GM08714 (cell line): ENCODE results near the gene PLCZ1.
"Not testable (repeated sequence)": the region's sequence is repeated elsewhere in the genome, so short reads cannot be mapped to it uniquely, and the experiment has no call there.

ENCODE experiments used
- H3K4me3 ChIP-seq: fragments of 200-500 bp; sonication (Bioruptor generic); 2 replicates; pipeline ENCODE4 v1.5.1; 2014; ENCODE audit warnings: mild to moderate bottlenecking, low read length, inconsistent platforms
- ZNF274 ChIP-seq: IDR thresholded peaks from 2 replicates; pipeline ENCODE4 v1.6.1; 2012; ENCODE audit warnings: mild to moderate bottlenecking, low read depth, low read length

PLCZ1 gene, protein sequence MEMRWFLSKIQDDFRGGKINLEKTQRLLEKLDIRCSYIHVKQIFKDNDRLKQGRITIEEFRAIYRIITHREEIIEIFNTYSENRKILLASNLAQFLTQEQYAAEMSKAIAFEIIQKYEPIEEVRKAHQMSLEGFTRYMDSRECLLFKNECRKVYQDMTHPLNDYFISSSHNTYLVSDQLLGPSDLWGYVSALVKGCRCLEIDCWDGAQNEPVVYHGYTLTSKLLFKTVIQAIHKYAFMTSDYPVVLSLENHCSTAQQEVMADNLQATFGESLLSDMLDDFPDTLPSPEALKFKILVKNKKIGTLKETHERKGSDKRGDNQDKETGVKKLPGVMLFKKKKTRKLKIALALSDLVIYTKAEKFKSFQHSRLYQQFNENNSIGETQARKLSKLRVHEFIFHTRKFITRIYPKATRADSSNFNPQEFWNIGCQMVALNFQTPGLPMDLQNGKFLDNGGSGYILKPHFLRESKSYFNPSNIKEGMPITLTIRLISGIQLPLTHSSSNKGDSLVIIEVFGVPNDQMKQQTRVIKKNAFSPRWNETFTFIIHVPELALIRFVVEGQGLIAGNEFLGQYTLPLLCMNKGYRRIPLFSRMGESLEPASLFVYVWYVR

DNA sequence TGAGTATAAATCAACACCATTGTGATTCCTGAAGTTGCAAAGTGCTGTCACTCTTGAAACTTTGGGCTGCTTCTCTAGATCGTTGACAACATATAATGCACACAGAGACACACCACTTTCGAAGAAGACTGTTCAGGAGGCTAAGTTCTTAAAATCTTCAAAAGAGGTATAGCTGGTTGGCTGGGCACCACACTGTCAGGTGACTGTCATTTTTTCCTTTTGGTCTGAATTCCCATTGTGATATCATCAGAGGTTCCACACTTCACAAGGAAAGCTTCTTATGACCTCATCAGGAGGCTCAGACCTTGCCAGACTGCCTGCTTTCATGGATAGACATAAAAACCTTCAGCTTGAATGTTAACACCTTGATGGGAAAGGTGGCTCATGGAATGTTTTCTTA, at the start of gene PLCZ1, which contains the start of gene CAPZA3:
Gene PLCZ1 (minus strand): TSS at position 194 of the 400 bp plus-strand sequence. CDS start 641 bp downstream, outside the sequence.
Gene CAPZA3 (plus strand): TSS at position 301 of the 400 bp plus-strand sequence. CDS start 150 bp downstream, outside the sequence.
- H3K4me3 ChIP-seq, result no peak within 1 kb of the TSS
- TF ChIP-seq ZNF274, result no peak

DNA sequence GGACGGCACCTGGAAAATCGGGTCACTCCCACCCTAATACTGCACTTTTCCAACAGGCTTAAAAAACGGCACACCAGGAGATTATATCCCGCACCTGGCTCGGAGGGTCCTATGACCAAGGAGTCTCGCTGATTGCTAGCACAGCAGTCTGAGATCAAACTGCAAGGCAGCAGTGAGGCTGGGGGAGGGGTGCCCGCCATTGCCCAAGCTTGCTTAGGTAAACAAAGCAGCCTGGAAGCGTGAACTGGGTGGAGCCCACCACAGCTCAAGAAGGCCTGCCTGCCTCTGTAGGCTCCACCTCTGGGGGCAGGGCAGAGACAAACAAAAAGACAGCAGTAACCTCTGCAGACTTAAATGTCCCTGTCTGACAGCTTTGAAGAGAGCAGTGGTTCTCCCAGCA, 47.7 kb upstream of the PLCZ1 start:
- not testable (repeated sequence) for H3K4me3 ChIP-seq

DNA sequence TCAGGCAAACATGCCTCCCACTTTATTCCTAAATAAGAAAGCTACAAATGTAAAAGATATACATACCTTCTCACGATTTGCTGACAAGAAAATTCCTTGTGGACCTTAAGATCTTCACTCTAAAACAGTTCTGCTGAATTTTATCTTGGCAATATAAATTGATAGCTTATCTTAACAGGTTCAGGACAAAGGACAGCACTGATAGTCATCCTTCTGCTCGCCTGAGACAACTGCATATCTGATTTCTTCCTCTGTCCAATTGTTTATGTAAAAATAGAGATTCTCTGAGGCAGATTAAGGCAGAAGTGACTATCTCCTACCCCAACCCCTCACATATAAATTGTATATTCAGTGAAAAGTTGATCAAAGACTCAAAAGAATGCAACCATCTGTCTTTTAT, 45.0 kb upstream of the PLCZ1 start:
- no peak for TF ChIP-seq ZNF274
- H3K4me3 ChIP-seq, result no peak overlapping the region

DNA sequence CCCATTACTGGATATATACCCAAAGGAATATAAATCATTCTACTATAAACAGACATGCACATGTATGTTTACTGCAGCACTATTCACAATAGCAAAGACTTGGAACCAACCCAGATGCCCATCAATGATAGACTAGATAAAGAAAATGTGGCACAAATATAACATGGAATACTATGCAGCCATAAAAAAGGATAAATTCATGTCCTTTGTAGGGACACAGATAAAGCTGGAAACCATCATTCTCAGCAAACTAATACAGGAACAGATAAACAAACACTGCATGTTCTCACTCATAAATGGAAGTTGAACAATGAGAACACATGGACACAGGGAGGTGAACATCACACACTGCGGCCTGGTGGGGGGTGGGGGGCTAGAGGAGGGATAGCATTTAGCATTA, 28.7 kb upstream of the PLCZ1 start:
- H3K4me3 ChIP-seq, result not testable (repeated sequence)

DNA sequence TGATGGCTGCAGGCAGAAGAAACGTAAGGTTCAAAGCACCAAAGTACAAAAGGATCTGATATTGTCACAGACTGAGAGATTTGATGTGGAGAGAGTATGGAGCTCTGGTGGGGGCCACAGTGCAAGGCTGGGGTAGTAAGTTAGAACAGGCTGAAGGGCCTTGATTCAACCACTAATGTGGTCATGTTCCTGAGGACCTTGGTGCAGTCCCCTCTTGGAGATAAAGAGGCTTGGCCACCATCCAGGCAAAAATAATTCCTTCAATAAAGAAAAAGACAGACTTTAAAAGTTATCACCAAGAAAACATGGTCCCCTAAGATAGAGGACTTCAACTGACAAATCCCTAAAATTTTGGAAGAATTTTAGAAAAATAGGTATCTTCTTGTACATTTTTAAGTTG, 17.5 kb upstream of the PLCZ1 start:
- H3K4me3 ChIP-seq, result no peak overlapping the region
- no peak for TF ChIP-seq ZNF274

DNA sequence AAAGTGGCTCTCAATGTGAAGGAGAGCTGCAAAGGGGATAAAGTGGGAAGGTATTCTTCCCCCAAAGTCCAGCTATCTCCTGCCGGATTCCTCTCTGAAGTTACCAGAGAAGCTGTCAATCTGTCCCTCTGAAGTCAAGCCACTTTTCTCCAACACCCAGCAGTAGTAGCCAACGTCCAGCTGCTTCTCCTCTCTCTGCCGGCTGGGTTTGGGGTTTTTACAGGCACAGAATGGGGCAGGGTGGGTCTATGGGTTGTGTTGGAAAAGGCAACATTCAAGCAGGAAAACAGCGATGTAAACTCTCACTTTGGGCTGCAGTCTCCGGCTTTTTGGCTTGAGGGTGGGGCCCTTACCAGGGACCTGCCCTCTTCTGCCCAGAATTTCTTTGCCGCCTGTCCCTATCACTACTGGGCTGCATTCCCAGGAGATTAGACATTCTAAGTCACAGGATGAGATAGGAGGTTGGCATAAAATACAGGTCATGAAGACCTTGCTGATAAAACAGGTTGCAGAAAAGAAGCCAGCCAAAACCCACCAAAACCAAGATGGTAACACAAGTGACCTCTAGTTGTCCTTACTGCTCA, 16.4 kb upstream of the PLCZ1 start:
- H3K4me3 ChIP-seq, result no peak overlapping the region
- TF ChIP-seq ZNF274, result no peak

DNA sequence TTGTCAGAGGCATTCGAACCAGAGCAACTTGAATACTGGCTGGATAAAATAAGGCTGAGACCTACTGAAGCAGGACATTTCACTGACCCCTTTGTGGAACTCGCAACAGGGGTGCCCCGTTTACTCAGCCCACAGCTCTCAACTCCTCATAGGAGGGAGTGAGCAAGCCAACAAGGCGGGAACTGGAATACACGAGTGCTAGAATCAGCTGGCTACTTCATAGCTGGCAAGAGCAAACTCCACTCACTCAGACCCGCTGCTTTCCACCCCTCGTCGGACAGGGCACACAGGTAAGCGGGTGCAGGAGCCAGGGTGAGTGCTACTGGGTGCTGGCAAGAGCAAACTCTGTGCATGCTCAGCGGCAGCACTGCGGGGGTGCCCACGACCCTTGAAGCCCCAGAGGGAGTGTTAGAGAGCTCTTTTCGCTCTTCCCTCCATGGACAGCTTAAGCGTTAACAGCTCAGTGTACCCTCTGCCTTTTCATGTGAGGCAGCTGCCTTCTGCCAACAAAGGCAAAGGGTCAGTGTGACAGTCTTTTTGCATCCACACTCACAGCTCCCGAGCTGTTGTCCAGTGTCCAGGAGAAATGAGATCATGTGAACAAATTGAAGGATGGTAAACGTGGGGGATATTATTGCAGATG, 15.8 kb upstream of the PLCZ1 start:
- H3K4me3 ChIP-seq, result no peak overlapping the region
- no peak for TF ChIP-seq ZNF274

DNA sequence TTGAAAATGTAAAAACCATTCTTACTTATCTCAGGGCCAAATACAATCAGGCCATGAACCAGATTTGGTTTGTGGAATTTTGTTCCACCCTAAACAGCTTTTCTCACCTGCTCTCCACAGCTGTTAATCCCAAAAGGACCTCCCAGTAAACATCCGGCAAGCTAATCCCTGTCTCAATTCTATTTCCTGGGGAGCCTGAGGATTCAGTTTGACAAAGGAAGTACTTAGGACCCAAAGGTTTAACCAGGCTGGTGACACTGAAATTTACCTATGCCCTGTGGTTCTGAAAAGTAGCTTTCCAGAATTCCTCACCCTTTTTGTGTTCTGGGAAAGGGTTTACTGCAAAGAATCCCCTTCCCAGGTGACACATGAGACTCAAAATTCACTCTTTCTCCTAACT, 15.1 kb upstream of the PLCZ1 start:
- no peak for TF ChIP-seq ZNF274
- H3K4me3 ChIP-seq, result no peak overlapping the region

DNA sequence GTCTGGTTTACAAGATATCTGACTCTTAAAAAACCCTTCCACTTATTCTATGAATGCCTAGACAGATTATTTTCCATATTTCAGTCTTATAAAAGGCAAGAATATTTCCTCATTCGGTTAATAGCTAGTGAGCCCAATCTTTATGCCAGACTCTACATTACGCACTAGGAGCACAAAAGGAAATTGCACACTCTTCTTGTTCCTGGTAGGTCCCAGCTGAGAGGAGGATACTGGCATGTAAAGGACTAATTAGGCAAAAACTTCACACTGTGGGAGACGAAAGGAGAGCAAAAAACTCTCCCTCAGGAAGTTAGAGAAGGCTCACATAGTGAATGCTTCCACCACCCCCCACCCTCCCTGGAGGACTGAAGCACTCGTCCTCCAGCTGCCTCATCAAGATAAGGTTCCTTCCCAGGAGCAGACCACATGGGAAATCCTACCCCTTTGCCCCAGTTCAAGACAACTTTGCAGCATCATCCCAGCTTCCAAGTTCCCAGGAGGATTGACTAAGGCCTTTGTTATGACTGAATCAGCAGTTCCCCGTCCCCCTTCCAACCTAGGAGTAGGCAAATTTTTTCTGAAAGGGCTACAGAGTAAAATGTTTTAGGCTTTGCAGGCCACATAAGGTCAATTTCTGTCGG, 14.6 kb upstream of the PLCZ1 start:
- no peak overlapping the region for H3K4me3 ChIP-seq
- TF ChIP-seq ZNF274, result no peak

DNA sequence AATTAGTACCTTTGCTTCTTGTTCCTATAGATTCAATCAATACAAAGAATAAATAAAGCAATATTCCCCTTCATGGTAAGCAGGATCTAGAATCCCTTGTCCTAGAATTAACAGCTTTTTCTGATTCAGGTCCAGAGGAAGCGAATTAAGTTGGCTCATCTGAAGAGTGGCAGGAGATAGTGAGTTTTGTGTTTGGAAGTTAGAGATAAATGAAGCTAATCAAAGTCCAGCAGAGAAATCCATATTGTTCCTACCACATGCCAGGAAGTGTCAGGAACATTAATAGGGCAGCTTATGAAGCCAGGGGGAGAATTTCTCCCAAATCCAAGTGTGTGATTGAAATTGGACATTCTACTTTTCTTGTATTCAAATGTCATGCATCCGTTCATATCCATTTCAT, 14.1 kb upstream of the PLCZ1 start:
- TF ChIP-seq ZNF274, result no peak
- H3K4me3 ChIP-seq, result no peak overlapping the region

DNA sequence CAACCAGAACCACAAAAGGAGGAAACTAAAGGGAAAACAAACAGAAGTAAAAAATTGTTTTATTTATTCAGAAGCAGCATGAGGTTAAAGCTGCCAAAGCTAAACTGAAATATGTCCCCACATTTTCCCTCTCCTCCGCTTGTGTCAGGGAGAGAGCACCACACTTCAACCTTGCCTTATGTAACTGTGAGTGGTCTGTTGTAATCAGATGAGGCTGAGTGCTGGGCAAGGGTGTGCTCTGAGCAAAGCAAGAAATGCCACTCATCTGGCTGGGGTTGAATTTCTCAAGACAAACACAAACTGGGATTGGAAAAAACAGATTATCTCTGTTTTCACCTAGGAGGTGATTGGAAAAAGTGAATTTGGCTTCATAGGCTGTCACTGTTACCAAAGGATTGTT, 12.3 kb upstream of the PLCZ1 start:
- no peak overlapping the region for H3K4me3 ChIP-seq
- no peak for TF ChIP-seq ZNF274

DNA sequence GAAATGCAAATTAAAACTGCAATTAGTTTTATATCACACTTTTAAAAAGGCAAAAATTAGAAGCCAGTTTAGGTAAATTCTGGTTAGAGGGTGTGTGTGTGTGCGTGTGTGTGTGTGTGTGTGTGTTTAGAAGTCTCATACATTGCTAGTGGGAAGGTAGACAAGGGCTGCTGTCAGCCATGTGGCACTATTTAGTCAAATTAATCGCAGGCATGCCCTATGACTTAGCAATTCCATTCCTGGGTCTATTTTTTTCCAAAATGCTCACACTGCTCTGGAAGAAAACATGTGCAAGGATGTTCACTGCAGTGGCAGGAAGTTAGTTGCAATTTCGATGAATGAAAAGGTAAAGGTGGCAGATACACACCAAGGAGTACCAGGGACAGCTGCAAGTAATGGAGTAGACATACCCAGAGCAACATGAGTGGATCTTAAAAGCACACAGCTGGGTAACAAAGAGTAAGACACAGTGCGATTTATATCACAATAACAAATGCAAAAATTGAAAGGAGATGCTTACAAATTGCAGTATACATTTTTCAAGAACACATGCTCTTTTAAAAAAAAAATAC, 11.7 kb upstream of the PLCZ1 start:
- H3K4me3 ChIP-seq, result no peak overlapping the region
- no peak for TF ChIP-seq ZNF274

DNA sequence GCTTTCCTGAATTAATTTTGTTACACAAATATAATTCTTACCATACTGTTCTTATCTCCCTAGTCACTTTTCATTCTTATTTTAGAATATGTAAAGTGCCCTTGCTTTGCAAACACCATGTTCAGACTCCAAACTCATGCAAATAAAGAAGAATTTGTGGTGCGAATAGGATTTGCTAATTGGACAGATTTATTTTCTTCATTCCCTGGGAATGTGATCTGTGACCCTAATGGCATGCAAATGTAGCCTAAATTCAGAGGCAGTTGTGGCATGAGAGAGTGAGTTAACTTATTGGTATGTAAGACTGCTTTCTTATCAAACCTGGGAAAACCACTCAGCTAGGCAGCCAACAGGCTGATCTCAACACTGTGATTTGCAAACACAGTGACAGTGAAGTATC, 10.1 kb upstream of the PLCZ1 start:
- H3K4me3 ChIP-seq, result no peak overlapping the region
- no peak for TF ChIP-seq ZNF274

DNA sequence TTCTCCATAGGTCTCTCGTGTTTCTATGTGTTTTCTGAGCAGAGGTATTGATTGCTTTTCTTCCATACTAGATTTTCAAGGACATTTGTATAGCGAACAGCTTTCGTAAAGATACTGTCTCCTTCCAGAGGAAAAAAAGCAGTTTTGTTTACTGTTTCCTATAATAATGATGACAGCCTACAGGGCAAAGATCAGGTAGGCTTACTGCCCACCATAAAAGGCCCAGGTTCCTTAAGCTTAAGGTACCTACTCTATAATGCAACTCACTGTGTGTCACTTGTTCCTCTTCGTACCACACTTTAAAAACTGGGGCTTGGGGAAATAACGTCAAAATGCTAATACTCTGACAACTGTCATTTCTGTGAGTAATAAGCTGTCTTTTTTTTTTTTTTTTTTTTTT, 6.7 kb downstream of the PLCZ1 start:
- H3K4me3 ChIP-seq, result no peak overlapping the region
- no peak for TF ChIP-seq ZNF274
